Measurements from ENCODE around the gene MYLIP.

MYLIP gene

GRCh38 chr6:16108419-16108818 lies 20.5 kb upstream of the MYLIP start:
- no peak for DNase-seq (ENCODE audit: low read depth)

DNA sequence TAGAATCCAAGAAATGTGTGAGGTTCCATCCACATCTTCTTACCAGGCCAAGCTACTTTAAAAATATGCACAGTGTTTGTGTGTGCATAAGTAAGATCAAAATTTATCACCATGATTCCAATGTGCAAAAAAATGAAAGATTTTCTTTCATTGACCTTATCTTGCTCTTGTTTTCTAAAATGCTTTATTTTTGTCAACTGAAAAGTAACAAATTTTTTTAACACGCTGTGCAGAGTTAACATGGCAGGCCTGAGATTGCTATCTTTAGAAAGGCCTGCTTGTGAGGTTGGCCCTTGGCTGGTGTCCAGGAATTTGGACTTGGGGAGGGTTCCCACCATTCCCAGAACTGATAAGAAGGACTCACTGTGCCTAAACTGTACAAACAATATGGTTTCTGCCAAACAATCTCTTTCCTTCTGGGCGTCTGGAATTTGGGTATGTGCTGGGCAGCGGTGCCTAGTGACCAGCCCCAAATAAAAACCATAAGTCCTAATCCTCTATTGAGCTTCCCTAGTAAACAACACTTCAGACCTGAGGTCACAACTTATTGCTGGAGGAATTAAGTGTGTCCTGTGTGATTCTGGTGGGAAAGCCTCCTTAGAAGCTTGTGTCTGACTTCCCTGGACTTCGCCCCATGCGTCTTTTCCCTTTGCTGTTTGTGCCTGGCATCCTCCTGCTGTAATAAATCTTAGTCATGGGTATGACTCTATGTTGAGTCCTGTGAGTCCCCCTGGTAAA lies 19.8 kb upstream of the MYLIP start:
- DNase-seq (ENCODE audit: low read depth): no peak

DNA sequence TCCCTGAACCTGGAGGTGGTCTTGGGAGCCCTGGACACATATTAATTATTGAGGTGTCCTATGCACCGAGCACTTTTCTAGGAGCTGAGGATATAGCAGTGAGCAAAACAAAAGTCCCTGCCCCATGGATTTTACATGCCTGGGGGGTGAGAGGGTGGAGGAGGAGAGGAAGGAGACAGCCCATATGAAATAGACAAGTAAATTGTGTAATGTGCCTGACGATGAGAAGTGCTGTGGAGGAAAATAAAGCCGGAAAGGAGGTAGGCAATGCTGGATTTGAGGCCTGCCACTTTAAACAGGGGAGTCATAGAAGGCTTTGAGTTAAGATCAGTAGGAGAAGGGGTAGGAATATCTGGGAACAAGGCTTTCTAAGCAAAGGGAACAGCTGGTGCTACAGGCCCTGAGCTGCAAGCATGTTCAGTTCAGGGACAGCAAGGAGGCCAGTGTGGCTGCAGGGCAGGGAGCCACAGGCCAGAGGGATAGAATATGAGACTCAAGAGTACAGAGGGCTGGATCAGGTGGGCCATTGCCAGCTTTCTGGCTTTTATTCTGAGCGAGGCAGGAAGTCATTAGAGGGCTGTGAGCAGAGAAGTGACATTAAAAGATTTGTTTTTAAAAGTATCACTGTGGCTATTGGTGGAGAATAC lies 19.1 kb upstream of the MYLIP start:
- no peak for DNase-seq (ENCODE audit: low read depth)

- no peak for DNase-seq (ENCODE audit: low read depth)
Observed at GRCh38 chr6:16118825-16119224, 10.1 kb upstream of the MYLIP start.

GRCh38 chr6:16121339-16121738 lies 7.5 kb upstream of the MYLIP start:
- DNase-seq (ENCODE audit: low read depth): no peak

- DNase-seq (ENCODE audit: low read depth): no peak
Observed at GRCh38 chr6:16122197-16122596, 6.7 kb upstream of the MYLIP start.

- DNase-seq (ENCODE audit: low read depth): no peak
Observed at GRCh38 chr6:16124198-16125180, 4.4 kb upstream of the MYLIP start.

DNA sequence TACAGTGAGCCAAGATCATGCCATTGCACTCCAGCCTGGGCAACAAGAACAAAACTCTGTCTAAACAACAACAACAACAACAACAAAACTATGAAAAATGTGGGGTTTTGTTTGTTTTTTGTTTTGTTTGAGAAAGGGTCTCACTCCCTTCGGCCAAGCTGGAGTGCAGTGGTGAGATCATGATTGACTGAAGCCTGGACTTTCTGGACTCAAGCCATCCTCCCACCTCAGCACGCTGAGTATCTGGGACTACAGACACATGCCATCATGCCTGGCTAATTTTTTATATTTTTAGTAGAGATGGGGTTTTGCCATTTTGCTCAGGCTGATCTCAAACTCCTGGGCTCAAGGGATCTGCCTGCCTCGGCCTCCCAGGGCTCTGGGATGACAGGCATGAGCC lies 2.8 kb upstream of the MYLIP start:
- DNase-seq (ENCODE audit: low read depth): no peak

DNA sequence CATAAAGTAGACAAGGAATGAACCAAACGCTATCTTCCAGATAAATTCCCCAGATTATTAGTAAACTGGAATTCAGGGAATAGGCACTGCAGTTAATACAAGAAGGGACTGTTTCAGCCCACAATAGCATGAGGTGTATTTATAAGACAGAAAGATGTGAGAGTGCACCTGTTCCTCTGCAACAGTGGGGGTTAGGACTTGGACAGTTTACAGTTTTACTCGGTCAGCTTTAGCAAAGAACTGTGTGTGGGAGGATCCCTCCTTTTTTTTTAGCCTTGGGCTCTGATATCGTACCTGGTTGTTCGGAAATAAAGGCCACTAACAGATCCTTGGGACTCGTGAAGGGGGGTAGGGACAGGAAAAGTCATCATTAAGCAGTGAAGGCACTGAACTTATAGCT lies 2.0 kb upstream of the MYLIP start:
- no peak for DNase-seq (ENCODE audit: low read depth)

DNA sequence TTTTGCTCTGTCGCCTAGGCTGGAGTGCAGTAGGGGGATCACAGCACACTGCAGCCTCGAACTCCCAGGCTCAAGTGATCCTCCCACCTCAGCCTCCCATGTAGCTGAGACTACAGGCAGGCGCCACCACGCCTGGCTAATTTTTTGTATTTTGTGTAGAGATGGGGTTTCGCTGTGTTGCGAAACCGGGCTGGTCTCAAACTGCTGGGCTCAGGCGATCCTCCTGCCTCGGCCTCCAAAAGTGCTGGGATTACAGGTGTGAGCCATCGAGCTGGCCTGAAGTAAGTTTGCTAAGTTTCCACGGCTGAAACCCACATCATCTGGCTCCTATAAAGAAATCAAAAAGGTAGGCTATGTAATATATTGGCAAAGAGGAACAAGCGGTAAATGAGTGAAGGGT lies 1.4 kb upstream of the MYLIP start:
- no peak for DNase-seq (ENCODE audit: low read depth)

GRCh38 chr6:16129623-16130401 lies 926 bp downstream of the MYLIP start:
- DNase-seq (ENCODE audit: low read depth): no peak

DNA sequence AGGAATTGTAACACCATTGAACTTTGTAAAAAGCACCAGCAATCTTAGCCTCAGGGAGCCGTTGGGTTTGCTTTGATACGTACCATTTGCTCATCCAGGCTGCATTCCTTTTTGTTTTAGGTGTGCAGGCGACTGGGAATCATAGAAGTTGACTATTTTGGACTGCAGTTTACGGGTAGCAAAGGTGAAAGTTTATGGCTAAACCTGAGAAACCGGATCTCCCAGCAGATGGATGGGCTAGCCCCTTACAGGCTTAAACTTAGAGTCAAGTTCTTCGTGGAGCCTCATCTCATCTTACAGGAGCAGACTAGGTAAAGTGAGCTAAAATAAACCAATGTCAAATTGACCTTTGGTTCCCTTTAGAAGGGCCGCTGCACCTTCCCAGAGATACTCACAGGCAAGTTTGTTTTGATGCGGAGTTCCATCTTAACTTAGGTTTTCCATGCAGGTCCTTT lies 1.6 kb downstream of the MYLIP start:
- DNase-seq (ENCODE audit: low read depth): no peak

DNA sequence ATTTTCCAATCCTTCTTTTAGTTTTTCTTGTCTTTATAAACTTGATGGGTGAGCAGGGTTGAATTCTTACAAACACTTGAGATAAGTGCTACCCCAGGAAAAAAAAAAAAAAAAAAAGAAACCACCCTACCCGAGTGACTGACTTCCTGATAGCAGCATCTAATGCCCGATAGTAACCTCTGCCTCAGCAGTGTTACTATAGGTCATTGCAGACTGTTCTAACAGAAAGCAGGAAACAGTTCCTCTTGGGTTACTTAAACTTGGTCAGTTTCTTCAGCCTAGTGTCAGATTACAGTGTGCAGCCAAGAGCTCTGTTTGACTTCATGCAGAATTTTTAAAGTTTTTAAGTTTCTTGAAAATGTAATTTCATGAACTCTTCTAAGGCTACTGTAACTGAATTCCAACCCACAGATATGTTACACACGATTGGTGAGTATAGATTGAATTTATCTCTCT lies 2.1 kb downstream of the MYLIP start:
- DNase-seq (ENCODE audit: low read depth): no peak

- DNase-seq (ENCODE audit: low read depth): no peak
Observed at GRCh38 chr6:16132909-16133308, 4.0 kb downstream of the MYLIP start.

DNA sequence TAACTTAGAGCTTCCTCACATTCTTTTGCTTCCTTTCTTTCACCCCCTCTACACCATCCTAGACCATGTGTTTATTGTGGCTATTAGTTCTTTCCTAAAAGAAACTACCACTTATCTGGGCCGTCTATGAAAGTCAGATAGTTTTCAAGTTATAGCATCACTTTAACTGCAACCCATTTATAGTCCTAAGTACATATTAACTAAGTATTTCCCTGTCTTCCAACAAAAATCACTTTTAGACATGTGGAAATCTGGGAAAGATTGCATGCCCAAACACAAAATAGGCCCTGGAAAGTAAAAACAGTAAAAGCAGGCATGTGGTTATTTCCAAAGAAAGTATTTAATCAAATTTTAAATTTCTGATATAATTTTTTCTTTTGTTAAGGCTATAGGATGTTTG lies 5.5 kb downstream of the MYLIP start:
- no peak for DNase-seq (ENCODE audit: low read depth)

DNA sequence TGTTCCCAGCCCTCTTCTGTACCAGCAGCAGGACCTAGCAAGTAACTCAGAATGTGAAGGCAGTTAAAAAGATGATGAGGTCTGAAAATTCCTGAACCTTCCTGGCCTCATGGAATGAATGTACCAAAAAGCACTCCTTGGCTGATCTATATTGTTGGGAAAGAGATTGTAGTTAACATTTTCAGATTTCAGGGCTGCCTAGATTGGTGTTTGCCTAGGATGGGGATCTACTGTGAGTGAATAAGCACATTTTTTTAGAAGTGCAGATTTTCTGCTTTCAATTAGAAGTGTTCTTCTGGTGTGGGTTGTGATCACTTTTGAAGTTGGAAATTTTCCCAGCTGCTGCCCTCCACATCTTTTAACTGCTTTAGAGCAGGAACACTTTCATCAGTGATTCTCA lies 6.2 kb downstream of the MYLIP start:
- DNase-seq (ENCODE audit: low read depth): no peak

DNA sequence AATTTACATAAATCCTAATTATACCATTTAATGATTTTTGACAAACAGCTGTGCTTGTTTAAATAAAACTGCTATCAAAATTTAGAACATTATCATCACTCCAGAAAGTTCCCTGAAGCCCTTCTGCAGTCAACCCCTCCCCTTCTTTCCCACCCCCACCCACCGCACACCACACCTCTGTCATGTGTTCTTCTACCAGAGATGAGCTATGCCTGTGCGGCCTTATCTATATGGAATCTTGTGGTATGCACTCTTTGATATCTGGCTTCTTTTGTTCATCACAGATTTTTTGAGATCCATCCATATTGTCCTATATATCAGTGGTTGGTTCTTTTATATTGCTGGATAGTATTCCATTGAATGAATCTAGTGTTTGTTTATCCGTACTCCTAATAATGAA lies 7.2 kb downstream of the MYLIP start:
- DNase-seq (ENCODE audit: low read depth): no peak

GRCh38 chr6:16136621-16137450 lies 8.0 kb downstream of the MYLIP start:
- peak; percentile 13 for DNase-seq (ENCODE audit: low read depth)

GRCh38 chr6:16137451-16137801 lies 8.5 kb downstream of the MYLIP start:
- no peak for DNase-seq (ENCODE audit: low read depth)

GRCh38 chr6:16139556-16139955 lies 10.7 kb downstream of the MYLIP start:
- no peak for DNase-seq (ENCODE audit: low read depth)

GRCh38 chr6:16140607-16141006 lies 11.7 kb downstream of the MYLIP start:
- no peak for DNase-seq (ENCODE audit: low read depth)
